AG09309 (cell line): ENCODE measurements around the gene CDCA7L.

Experiments used
- DNase-seq: peaks from one replicate; pipeline ENCODE4 v3.0.0-alpha.2; 2010; ENCODE audit warnings: low read depth
- H3K4me3 ChIP-seq: 2 replicates; pipeline ENCODE4 v1.5.1; 2011; ENCODE audit warnings: mild to moderate bottlenecking, low read depth, low read length, moderate library complexity; ENCODE audit not compliant: control insufficient read depth
- TF ChIP-seq, protein P1 (sequence below): IDR thresholded peaks from 2 replicates; pipeline ENCODE4 v1.5.1; 2011; ENCODE audit warnings: mild to moderate bottlenecking, low read depth, low read length, inconsistent platforms; ENCODE audit not compliant: insufficient read depth, control insufficient read depth; ENCODE audit errors: missing control alignments

Gene CDCA7L

DNA sequence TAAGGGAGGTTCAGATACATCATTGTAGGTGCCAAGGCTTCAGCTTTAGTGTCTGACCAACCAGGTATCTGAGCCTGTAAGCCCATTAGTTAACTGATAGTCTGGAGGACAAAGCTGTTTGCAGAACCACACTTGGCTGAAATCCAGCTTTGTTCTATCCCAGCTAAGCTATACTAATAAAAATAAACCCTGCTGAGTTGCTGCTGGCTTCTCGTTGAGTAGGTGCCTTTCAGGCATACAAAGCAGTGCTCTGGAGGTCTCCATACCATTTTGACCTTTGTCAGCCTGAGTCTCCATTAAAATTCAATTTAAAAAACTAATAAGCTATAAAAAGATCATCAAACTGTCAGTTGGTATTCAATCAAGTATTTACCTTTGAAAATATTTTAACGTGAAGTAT, 22.0 kb downstream of the CDCA7L start:
- no peak for DNase-seq
- TF ChIP-seq, protein P1, sequence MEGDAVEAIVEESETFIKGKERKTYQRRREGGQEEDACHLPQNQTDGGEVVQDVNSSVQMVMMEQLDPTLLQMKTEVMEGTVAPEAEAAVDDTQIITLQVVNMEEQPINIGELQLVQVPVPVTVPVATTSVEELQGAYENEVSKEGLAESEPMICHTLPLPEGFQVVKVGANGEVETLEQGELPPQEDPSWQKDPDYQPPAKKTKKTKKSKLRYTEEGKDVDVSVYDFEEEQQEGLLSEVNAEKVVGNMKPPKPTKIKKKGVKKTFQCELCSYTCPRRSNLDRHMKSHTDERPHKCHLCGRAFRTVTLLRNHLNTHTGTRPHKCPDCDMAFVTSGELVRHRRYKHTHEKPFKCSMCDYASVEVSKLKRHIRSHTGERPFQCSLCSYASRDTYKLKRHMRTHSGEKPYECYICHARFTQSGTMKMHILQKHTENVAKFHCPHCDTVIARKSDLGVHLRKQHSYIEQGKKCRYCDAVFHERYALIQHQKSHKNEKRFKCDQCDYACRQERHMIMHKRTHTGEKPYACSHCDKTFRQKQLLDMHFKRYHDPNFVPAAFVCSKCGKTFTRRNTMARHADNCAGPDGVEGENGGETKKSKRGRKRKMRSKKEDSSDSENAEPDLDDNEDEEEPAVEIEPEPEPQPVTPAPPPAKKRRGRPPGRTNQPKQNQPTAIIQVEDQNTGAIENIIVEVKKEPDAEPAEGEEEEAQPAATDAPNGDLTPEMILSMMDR: no peak
- no peak overlapping the region for H3K4me3 ChIP-seq

DNA sequence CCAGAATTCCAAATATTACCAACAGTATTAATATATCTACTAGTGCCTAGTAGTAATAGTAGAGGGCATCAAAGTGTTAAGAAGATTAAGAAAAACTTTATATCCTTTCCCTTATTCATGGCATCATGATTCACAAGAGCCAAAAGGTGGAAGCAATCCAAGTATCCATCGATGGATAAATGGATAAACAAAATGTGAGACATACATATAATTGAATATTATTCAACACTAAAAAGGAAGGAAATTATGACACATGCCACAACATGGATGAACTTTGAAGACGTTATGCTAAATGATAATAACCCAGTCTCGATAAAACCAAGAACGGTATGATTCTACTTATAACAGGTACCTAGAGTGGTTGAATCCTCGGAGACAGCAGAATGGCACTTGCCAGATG, 23.1 kb downstream of the CDCA7L start:
- H3K4me3 ChIP-seq: no peak overlapping the region
- no peak for DNase-seq
- TF ChIP-seq, protein P1: no peak

DNA sequence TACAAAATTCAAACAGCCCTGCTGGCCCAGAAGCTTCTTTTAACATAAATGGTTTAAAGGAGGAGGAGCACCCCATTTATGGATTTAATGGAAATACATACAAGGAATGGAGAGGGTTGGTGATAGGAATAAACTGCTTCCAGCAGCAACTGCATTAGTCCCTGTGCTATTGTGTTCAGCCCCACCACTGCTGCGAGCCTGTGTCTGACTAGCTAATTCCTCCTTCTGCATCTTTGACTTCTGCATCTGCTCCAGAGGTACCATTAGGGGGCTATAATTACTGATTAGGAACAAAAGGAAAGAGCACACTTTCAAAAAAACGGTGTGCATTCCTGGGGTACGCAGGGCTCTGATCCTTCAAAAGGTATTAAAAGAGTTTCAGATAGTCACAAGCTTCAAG, 24.8 kb downstream of the CDCA7L start:
- H3K4me3 ChIP-seq: no peak overlapping the region
- TF ChIP-seq, protein P1: no peak
- DNase-seq: no peak

DNA sequence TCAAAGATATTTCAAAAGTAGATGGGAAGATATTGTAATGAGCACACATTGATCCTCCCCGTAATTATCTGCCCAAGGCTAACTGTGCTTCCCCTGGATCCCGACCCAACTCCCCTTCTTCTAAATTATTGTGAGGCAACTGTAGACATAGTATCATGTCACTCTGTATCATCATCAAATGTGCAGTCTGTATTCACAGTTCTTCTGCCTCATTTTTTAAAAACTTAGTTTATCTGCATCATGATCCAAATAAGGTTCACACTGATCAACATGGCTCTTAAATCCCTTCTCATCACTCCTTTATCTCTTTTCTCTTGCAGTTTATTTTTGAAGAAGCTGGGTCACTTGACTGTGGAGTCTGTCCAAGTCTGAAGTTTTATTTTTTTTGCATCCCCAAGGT, 27.5 kb downstream of the CDCA7L start:
- TF ChIP-seq, protein P1: no peak
- no peak overlapping the region for H3K4me3 ChIP-seq
- DNase-seq: no peak

DNA sequence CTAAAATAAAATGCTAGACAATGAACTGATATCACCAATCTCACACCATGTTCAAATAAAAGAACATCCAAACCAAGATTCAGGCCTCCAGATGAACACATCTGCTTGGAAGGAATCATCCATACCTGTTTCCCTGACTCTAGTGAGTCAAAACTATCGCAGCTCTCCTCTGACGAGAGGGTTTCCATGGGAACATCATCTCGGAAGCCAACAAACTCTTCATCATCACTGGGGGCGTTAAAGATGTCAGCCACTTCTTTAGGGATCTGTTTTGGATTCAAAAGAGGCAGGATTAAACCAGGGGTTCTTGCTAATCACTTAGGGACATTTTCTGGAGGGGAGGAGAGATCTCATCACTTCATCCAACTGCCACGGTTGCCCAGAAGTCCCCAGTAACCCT, 29.1 kb downstream of the CDCA7L start:
- TF ChIP-seq, protein P1: no peak
- DNase-seq: no peak
- H3K4me3 ChIP-seq: no peak overlapping the region

DNA sequence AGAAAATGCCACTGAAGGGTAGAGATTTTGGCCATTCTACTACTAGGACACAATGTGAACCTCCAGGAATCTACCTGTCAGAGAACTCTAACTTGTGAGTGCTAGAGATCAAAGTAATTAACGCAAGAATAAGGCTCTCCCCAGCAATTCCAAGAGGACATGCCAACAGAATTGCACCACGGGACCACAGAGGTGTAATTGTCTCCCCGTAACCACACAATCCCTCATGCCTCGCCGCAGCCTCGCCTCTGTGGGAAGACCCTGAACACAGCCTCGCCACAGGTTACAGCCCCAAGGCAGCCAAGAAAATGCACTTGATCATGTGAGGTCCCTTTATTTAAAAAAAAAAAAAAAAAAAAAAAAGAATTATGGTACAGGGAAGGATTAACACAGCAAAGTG, 29.5 kb downstream of the CDCA7L start:
- H3K4me3 ChIP-seq: no peak overlapping the region
- no peak for DNase-seq
- TF ChIP-seq, protein P1: no peak

DNA sequence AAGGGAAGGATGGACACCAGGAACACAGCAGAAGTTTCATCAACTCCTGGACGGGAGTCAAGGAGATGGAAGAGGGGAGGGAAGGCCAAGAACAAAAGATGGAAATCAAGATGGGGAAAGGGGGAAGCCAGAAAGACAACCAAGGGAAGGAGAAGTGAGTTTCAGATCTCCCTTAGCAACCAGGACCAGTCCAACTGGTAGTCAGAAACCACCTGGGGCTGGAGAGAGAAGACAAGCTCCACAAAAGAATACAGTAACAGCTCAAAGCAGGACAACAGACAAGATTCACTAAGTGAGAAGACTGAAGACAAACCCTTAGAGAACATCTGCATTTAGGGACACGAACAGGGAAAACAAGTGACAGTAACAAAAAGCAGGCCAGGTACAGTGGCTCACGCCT, 30.6 kb downstream of the CDCA7L start:
- H3K4me3 ChIP-seq: no peak overlapping the region
- TF ChIP-seq, protein P1: no peak
- no peak for DNase-seq
